ENCODE measurements around the gene NRSN2. TPM values are rescaled to one million over a fixed set of nuclear protein-coding genes. Genes with fewer than 3 reads are reported as not detected.

Gene NRSN2
- total RNA-seq, 1 experiment from 2014 or later, result 22.7 TPM

DNA sequence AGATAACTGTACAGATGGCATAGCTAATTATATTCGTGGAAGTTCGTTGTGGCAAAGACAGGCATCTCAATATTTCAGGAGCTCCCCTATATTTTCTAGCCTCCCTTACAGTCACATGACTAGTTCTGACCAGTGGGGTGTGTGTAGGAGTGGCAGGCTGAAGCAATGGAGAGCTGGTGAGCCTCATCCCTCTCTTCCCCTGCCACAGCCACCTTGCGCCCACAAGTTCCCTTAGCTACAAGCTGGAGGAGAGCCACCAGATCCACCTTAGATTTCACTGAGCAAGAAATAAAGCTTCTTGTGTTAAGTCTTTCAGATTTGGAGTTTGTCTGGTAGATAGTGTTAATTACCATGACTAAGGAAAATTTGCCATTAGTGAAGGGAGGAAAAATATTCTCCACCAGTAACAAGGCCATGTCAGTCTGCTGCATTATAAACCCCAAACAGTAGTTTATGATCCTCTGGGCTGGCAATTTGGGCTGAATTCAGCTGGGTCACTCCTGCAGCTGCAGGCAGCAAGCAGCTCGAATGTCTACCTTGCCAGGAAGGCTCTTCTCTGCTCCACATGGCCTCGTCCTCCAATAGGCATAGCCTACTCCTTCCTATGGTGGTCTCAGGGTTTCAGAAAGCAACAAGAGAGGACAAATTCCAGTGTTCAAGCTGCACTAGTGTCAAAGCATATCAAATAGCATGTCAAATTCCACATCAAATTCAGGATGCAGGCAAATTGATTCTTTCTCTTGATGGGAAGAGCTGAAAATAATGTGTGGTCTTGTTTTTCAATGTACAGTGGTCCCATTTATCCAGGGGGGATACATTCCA is 53.8 kb downstream of the NRSN2 start:
- no peak overlapping the region for H3T11ph ChIP-seq (ENCODE audit: low read length)
- TF ChIP-seq, protein P1, sequence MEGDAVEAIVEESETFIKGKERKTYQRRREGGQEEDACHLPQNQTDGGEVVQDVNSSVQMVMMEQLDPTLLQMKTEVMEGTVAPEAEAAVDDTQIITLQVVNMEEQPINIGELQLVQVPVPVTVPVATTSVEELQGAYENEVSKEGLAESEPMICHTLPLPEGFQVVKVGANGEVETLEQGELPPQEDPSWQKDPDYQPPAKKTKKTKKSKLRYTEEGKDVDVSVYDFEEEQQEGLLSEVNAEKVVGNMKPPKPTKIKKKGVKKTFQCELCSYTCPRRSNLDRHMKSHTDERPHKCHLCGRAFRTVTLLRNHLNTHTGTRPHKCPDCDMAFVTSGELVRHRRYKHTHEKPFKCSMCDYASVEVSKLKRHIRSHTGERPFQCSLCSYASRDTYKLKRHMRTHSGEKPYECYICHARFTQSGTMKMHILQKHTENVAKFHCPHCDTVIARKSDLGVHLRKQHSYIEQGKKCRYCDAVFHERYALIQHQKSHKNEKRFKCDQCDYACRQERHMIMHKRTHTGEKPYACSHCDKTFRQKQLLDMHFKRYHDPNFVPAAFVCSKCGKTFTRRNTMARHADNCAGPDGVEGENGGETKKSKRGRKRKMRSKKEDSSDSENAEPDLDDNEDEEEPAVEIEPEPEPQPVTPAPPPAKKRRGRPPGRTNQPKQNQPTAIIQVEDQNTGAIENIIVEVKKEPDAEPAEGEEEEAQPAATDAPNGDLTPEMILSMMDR (conservative IDR thresholded peaks at IDR 0.05), result no peak
- H3K4me2 ChIP-seq (ENCODE audit: insufficient read depth, insufficient read length, low read length), result no peak overlapping the region
- H3K18ac ChIP-seq (ENCODE audit: insufficient read length, low read depth, low read length), result no peak overlapping the region
- no peaks in the 10 kb centered on the region for H3K23me2 ChIP-seq (ENCODE audit: insufficient read length, low read depth, low read length, poor library complexity, severe bottlenecking)
- H4K5ac ChIP-seq (ENCODE audit: insufficient read length, low read depth, low read length), result no peak overlapping the region
- no peak overlapping the region for H2BK120ac ChIP-seq (ENCODE audit: low read depth, low read length, poor library complexity, severe bottlenecking)
- H2BK5ac ChIP-seq (ENCODE audit: insufficient read length, low read length), result no peak overlapping the region
- no peak overlapping the region for H4K91ac ChIP-seq (ENCODE audit: insufficient read length, low read depth, low read length)
- H3K14ac ChIP-seq (ENCODE audit: insufficient read depth, low read length), result no peak overlapping the region
- no peak overlapping the region for H4K8ac ChIP-seq (replicated peaks; ENCODE audit: insufficient read length, low read depth, low read length)
- H3K9me3 ChIP-seq (ENCODE audit: control insufficient read depth, low read depth, low read length), result no peaks in the 10 kb centered on the region
- H3K56ac ChIP-seq (ENCODE audit: insufficient read length, low read depth, low read length), result no peak overlapping the region
- H3K27ac ChIP-seq (ENCODE audit: insufficient read length, low read depth, low read length), result no peak overlapping the region
- no peaks in the 10 kb centered on the region for H3K27me3 ChIP-seq (ENCODE audit: insufficient read depth, low read length)
- Mint-ChIP-seq H3K27me3 (ENCODE audit: low read depth) (no peaks in the 10 kb centered on the region; the same call in 1 of the 2 replicates), H3K4me3 (0 out of 5 replicates have a peak overlapping the region, but pooled peaks of 1 of the 2 experiments have one; percentile 38), H3K4me1 (peaks cover 16% of the 10 kb centered on the region in 2 experiments), H3K9me3 (peaks cover 6 to 10% of the 10 kb centered on the region in 2 experiments; a peak in 3 of 5 replicates), H3K36me3 (ENCODE audit: insufficient read depth in 1 of 3, low read depth in 3 of 3) (peaks cover 0 to 11% (median 9%) of the 10 kb centered on the region in 3 experiments; a peak in 4 of 7 replicates), H3K27ac (peak overlapping the region; percentile 48 to 89 (median 84); a peak in 6 of 7 replicates)
- peak overlapping the region; percentile 7 for H2AFZ ChIP-seq (ENCODE audit: low read length)
- no peak overlapping the region for H2BK20ac ChIP-seq (ENCODE audit: low read depth, low read length, poor library complexity, severe bottlenecking)
- H3K9ac ChIP-seq (ENCODE audit: extremely low read depth, insufficient read length, low read length), result no peak overlapping the region
- H3K4ac ChIP-seq (ENCODE audit: low read depth, low read length), result no peak overlapping the region
- H3K79me1 ChIP-seq (ENCODE audit: insufficient read depth, low read depth, low read length, poor library complexity, severe bottlenecking), result no peaks in the 10 kb centered on the region
- H2AK5ac ChIP-seq (ENCODE audit: insufficient read length, low read length), result no peak overlapping the region
- H4K20me1 ChIP-seq (ENCODE audit: control insufficient read depth, insufficient read depth, insufficient read length), result no peaks in the 10 kb centered on the region
- no peak overlapping the region for H2BK15ac ChIP-seq (ENCODE audit: low read depth, low read length)
- no peak for DNase-seq
- no peak overlapping the region for H2BK12ac ChIP-seq (ENCODE audit: insufficient read length, low read depth, low read length)
- H3K79me2 ChIP-seq (ENCODE audit: insufficient read depth, low read length), result no peaks in the 10 kb centered on the region
- no peak overlapping the region for H3K23ac ChIP-seq (ENCODE audit: insufficient read length, low read depth, low read length)
- no CpG with 5 or more reads among the region's 5 CpGs for WGBS (ENCODE audit: extremely low coverage, insufficient read length, low lambda C conversion rate)
- H3K4me1 ChIP-seq (ENCODE audit: insufficient read depth, low read length), result peaks cover 5% of the 10 kb centered on the region; the same call in 1 of the 2 replicates
